ENCODE data around the gene GABRQ.

DNA sequence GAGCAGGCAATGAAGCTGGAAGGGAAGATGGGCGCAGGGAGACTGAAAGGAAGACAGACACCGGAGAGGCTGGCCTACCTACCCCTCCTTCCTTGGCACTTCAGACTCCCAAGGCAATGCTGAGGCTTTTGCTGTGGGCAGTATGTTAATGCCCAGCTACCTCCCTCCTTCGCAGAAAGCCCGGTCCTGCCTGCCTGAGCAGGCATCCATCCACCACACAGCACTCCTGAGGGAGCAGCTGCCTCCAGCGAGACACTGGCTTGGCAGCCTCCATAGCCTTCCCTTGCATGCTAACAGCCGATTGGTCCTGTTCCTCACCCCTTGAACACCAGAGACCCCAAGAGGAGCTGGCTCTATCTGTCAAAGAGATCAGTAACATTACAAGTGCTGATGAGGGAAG lies 14.4 kb downstream of the GABRQ start:
- TF ChIP-seq, protein P1, sequence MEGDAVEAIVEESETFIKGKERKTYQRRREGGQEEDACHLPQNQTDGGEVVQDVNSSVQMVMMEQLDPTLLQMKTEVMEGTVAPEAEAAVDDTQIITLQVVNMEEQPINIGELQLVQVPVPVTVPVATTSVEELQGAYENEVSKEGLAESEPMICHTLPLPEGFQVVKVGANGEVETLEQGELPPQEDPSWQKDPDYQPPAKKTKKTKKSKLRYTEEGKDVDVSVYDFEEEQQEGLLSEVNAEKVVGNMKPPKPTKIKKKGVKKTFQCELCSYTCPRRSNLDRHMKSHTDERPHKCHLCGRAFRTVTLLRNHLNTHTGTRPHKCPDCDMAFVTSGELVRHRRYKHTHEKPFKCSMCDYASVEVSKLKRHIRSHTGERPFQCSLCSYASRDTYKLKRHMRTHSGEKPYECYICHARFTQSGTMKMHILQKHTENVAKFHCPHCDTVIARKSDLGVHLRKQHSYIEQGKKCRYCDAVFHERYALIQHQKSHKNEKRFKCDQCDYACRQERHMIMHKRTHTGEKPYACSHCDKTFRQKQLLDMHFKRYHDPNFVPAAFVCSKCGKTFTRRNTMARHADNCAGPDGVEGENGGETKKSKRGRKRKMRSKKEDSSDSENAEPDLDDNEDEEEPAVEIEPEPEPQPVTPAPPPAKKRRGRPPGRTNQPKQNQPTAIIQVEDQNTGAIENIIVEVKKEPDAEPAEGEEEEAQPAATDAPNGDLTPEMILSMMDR (IDR thresholded peaks at IDR 0.05): no peak
- no peak for TF ChIP-seq POLR2A (IDR thresholded peaks at IDR 0.05)

Measured in uterus (tissue), 2 donors.